ENCODE results near the gene KMT5B.

The KMT5B gene

GRCh38 chr11:68181719-68182451, 31.2 kb downstream of the KMT5B start:
- no peak overlapping the region for H3K27ac ChIP-seq
- TF ChIP-seq CTCF (IDR thresholded peaks at IDR 0.05): no peak
- no peak for TF ChIP-seq ZFX (IDR thresholded peaks at IDR 0.05; ENCODE audit: borderline replicate concordance)

- TF ChIP-seq CTCF (IDR thresholded peaks at IDR 0.05): no peak
- TF ChIP-seq ZFX (IDR thresholded peaks at IDR 0.05; ENCODE audit: borderline replicate concordance): no peak
- no peak overlapping the region for H3K27ac ChIP-seq
Measured at GRCh38 chr11:68179847-68180246, 33.2 kb downstream of the KMT5B start.

GRCh38 chr11:68177877-68178276, 35.2 kb downstream of the KMT5B start:
- TF ChIP-seq ZFX (IDR thresholded peaks at IDR 0.05; ENCODE audit: borderline replicate concordance) (no peak), CTCF (IDR thresholded peaks at IDR 0.05) (no peak)

GRCh38 chr11:68173926-68174325, 39.2 kb downstream of the KMT5B start:
- TF ChIP-seq CTCF (IDR thresholded peaks at IDR 0.05) (no peak), ZFX (IDR thresholded peaks at IDR 0.05; ENCODE audit: borderline replicate concordance) (no peak)
- no peak overlapping the region for H3K27ac ChIP-seq

More at GRCh38 chr11:68177877-68178276, 35.2 kb downstream of the KMT5B start:
- H3K27ac ChIP-seq: no peak overlapping the region

- no peak for TF ChIP-seq ZFX (IDR thresholded peaks at IDR 0.05; ENCODE audit: borderline replicate concordance)
- no peak for TF ChIP-seq CTCF (IDR thresholded peaks at IDR 0.05)
- H3K27ac ChIP-seq: no peak overlapping the region
Measured at GRCh38 chr11:68169442-68169841, 43.7 kb downstream of the KMT5B start.

GRCh38 chr11:68168694-68169093, 44.4 kb downstream of the KMT5B start:
- TF ChIP-seq ZFX (IDR thresholded peaks at IDR 0.05; ENCODE audit: borderline replicate concordance) (no peak), CTCF (IDR thresholded peaks at IDR 0.05) (no peak)
- H3K27ac ChIP-seq: no peak overlapping the region

- TF ChIP-seq ZFX (IDR thresholded peaks at IDR 0.05; ENCODE audit: borderline replicate concordance): no peak
- TF ChIP-seq CTCF (IDR thresholded peaks at IDR 0.05): no peak
Measured at GRCh38 chr11:68167474-68167873, 45.6 kb downstream of the KMT5B start.

More at GRCh38 chr11:68167474-68167873, 45.6 kb downstream of the KMT5B start:
- H3K27ac ChIP-seq: peak overlapping the region; percentile 85; the same call in 1 of the 2 replicates

All from 22Rv1 (cell line).